ENCODE measurements around the gene KIF16B.
"Not testable (repeated sequence)": the region's sequence is repeated elsewhere in the genome, so short reads cannot be mapped to it uniquely, and the experiment has no call there.

The KIF16B gene

GRCh38 chr20:16537918-16538317 lies 35.3 kb downstream of the KIF16B start:
- no peaks in the 10 kb centered on the region for H3K4me1 ChIP-seq
- no peaks in the 10 kb centered on the region for H3K9me3 ChIP-seq
- no peaks in the 10 kb centered on the region for H3K27me3 ChIP-seq (ENCODE audit: low read depth)
- no peaks in the 10 kb centered on the region for H3K36me3 ChIP-seq (replicated peaks)
- in situ Hi-C loops (cut with MboI; ENCODE audit: low sequenced_read_pairs), result no loop called here
- DNase-seq (ENCODE audit: low spot score in 2 of 2), result no peak
- H3K4me3 ChIP-seq, result no peak overlapping the region

DNA sequence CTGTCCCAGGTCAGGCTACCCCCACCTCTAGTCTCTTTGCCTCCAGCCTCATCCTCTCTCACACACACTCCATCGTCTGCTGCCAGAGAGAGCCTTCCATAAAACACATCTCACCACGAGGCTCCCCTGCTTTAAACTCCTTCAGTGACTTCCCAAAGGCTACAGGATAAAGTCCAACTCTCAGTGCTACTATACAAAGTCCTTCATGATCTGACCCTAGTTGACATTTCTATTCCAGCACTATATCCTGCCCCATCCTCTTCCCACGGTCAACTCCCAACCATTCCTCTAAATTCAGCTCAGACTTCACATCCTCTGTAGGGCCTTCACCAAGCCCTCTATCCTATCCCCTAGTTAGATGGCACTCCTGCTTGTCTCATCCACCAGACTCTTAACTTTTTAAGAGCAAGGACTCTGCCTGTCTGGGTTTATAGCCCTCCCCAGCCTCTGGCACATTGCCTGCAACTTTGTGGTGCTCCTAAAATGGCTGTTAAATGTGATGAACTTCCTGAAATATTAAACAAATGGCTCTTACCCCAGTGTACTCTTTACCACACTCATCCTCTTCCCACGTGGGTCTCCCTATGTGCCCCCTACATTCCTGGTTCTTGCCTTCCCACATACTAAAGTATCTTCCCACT lies 36.1 kb downstream of the KIF16B start:
- in situ Hi-C loops (cut with MboI; ENCODE audit: low sequenced_read_pairs), result no loop called here
- no peak for DNase-seq (ENCODE audit: low spot score in 2 of 2)

DNA sequence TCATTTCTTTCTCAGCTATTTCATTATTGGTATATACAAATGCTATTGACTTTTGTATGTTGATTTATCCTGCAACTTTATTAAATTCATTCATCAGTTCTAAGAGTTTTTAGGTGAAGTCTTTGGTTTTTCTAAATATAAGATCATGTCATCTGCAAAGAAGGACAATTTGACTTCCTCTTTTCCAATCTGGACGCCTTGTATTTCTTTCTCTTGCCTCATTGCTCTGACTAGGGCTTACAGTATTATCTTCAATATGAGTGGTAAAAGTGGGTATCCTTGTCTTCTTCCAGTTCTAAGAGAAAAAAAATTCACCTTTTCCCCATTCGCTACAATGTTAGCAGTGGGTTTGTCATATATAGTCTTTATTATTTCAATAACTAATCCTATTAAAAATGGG lies 38.0 kb downstream of the KIF16B start:
- H3K27me3 ChIP-seq (ENCODE audit: low read depth), result no peaks in the 10 kb centered on the region
- in situ Hi-C loops (cut with MboI; ENCODE audit: low sequenced_read_pairs), result no loop called here
- no peaks in the 10 kb centered on the region for H3K4me1 ChIP-seq
- no peak overlapping the region for H3K4me3 ChIP-seq
- no peaks in the 10 kb centered on the region for H3K9me3 ChIP-seq
- DNase-seq (ENCODE audit: low spot score in 2 of 2), result no peak
- H3K36me3 ChIP-seq (replicated peaks), result no peaks in the 10 kb centered on the region

More for the DNA sequence above, 36.1 kb downstream of the KIF16B start:
- Histone ChIP-seq H3K27me3 (ENCODE audit: low read depth) (no peaks in the 10 kb centered on the region), H3K4me1 (no peaks in the 10 kb centered on the region), H3K36me3 (replicated peaks) (no peaks in the 10 kb centered on the region), H3K4me3 (no peak overlapping the region), H3K9me3 (no peaks in the 10 kb centered on the region)

DNA sequence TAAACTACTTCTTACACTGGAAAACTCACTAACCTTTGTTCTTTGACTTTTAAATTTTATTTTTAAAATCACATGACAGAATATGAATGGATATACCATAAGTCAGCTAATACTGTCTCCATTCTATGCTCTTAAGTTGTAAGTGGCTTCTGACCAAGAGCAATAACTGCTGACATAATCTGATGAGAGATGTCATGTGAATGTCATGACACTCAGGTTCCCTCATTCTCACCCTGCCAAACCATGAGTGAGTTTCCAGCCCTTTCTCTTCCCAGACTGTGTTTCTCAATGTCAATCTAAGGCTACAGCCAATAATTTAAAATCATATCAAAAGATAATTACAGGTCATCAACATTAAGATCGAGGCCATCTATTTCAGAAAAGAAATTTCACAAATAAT lies 39.7 kb downstream of the KIF16B start:
- in situ Hi-C loops (cut with MboI; ENCODE audit: low sequenced_read_pairs), result no loop called here
- no peak for DNase-seq (ENCODE audit: low spot score in 2 of 2)
- no peaks in the 10 kb centered on the region for H3K27me3 ChIP-seq (ENCODE audit: low read depth)
- no peaks in the 10 kb centered on the region for H3K36me3 ChIP-seq (replicated peaks)
- H3K9me3 ChIP-seq, result no peaks in the 10 kb centered on the region
- H3K4me3 ChIP-seq, result no peak overlapping the region
- H3K4me1 ChIP-seq, result no peaks in the 10 kb centered on the region

- H3K4me1 ChIP-seq, result no peaks in the 10 kb centered on the region
Measured at GRCh38 chr20:16531485-16531884, 41.8 kb downstream of the KIF16B start.

GRCh38 chr20:16530201-16530681 lies 43.0 kb downstream of the KIF16B start:
- Histone ChIP-seq H3K27me3 (ENCODE audit: low read depth) (no peaks in the 10 kb centered on the region), H3K9me3 (no peaks in the 10 kb centered on the region), H3K4me3 (no peak overlapping the region), H3K4me1 (no peaks in the 10 kb centered on the region), H3K36me3 (replicated peaks) (no peaks in the 10 kb centered on the region)
- no peak for DNase-seq (ENCODE audit: low spot score in 2 of 2)
- in situ Hi-C loops (cut with MboI; ENCODE audit: low sequenced_read_pairs), result no loop called here

More at GRCh38 chr20:16531485-16531884, 41.8 kb downstream of the KIF16B start:
- H3K27me3 ChIP-seq (ENCODE audit: low read depth), result no peaks in the 10 kb centered on the region
- DNase-seq (ENCODE audit: low spot score in 2 of 2), result no peak
- H3K9me3 ChIP-seq, result no peaks in the 10 kb centered on the region
- no peak overlapping the region for H3K4me3 ChIP-seq
- in situ Hi-C loops (cut with MboI; ENCODE audit: low sequenced_read_pairs), result no loop called here
- no peaks in the 10 kb centered on the region for H3K36me3 ChIP-seq (replicated peaks)

DNA sequence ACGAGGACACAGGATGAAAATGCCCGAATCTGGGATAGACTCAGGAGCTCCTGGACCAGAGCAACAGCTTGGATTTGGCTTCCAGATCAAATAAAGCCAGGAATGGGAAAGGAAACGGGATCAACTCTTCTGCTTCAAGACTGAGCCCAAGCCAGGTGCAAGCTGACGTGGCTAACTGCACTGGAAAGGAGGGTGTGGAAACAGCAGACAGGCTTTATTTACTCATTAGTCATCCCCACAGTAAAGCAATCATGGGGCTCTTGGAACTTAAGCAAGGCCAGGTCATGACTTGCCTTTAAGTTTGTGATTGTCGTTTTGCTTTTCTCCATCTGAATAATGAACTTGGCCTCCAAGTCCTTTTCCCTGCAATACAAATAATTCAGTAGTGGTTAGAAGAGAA lies 45.2 kb downstream of the KIF16B start:
- Histone ChIP-seq H3K9me3 (no peaks in the 10 kb centered on the region), H3K27me3 (ENCODE audit: low read depth) (no peaks in the 10 kb centered on the region), H3K36me3 (replicated peaks) (no peaks in the 10 kb centered on the region), H3K4me1 (no peaks in the 10 kb centered on the region), H3K4me3 (no peak overlapping the region)
- DNase-seq (ENCODE audit: low spot score in 2 of 2), result no peak
- in situ Hi-C loops (cut with MboI; ENCODE audit: low sequenced_read_pairs), result no loop called here

- DNase-seq (ENCODE audit: low spot score in 2 of 2), result no peak
- in situ Hi-C loops (cut with MboI; ENCODE audit: low sequenced_read_pairs), result no loop called here
- H3K4me1 ChIP-seq, result no peaks in the 10 kb centered on the region
- no peaks in the 10 kb centered on the region for H3K36me3 ChIP-seq (replicated peaks)
- H3K9me3 ChIP-seq, result no peaks in the 10 kb centered on the region
- no peaks in the 10 kb centered on the region for H3K27me3 ChIP-seq (ENCODE audit: low read depth)
- H3K4me3 ChIP-seq, result no peak overlapping the region
Measured at GRCh38 chr20:16527438-16527837, 45.8 kb downstream of the KIF16B start.

DNA sequence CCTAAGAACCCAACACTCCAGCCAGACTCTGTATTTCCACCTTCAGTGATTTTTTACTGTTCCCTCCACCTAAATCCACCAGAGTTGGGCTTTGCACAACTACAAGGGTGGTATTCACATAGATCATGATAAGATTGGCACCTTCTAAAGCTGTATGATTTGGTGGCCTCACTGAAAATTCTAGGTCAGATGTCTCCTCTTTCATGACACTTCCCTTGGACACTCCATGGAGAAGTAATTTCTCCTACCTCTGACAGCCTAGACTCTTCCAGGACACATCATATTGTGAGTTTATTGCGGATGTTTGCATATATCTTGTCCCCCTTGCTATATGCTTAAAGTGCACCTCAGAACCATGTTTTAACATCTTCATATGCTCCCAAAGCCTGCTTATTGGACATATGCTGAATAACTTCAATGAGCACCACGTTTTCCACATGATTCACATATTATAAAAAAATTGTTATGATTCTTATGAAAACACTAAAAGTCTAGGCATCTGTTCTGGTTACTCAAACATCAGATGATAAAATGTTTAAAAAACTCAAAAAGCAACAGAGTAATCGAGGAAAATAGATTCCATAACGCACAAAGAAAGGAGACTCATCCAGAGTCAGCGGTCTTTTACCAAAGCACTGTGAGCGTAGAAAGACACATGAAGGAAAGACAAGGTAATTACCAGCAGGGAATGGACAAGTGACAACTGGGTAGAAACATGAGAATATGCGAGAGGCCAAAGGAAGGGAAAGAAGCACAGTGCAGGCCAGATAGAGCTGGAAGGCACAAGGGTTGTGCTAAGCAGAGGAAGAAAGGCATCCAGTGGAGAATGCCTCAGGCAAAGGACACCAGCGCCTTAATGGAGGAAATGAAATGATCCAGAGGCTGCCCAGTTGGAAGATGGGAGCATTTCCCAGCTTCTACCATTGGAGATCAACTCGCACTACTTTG lies 46.5 kb downstream of the KIF16B start:
- H3K9me3 ChIP-seq, result no peaks in the 10 kb centered on the region
- H3K4me3 ChIP-seq, result no peak overlapping the region
- no peaks in the 10 kb centered on the region for H3K27me3 ChIP-seq (ENCODE audit: low read depth)
- H3K4me1 ChIP-seq, result no peaks in the 10 kb centered on the region
- in situ Hi-C loops (cut with MboI; ENCODE audit: low sequenced_read_pairs), result no loop called here
- H3K36me3 ChIP-seq (replicated peaks), result no peaks in the 10 kb centered on the region
- no peak for DNase-seq (ENCODE audit: low spot score in 2 of 2)

GRCh38 chr20:16522651-16523050 lies 50.6 kb downstream of the KIF16B start:
- H3K4me1 ChIP-seq; H3K9me3 ChIP-seq; DNase-seq (ENCODE audit: low spot score in 2 of 2); H3K4me3 ChIP-seq; in situ Hi-C loops (cut with MboI; ENCODE audit: low sequenced_read_pairs); H3K36me3 ChIP-seq (replicated peaks); H3K27me3 ChIP-seq (ENCODE audit: low read depth): not testable (repeated sequence)

- no peaks in the 10 kb centered on the region for H3K36me3 ChIP-seq (replicated peaks)
- no peak for DNase-seq (ENCODE audit: low spot score in 2 of 2)
- in situ Hi-C loops (cut with MboI; ENCODE audit: low sequenced_read_pairs), result no loop called here
Measured at GRCh38 chr20:16520154-16520553, 53.1 kb downstream of the KIF16B start.

GRCh38 chr20:16519673-16520072 lies 53.6 kb downstream of the KIF16B start:
- DNase-seq (ENCODE audit: low spot score in 2 of 2); H3K4me1 ChIP-seq; H3K27me3 ChIP-seq (ENCODE audit: low read depth); in situ Hi-C loops (cut with MboI; ENCODE audit: low sequenced_read_pairs); H3K9me3 ChIP-seq; H3K4me3 ChIP-seq; H3K36me3 ChIP-seq (replicated peaks): not testable (repeated sequence)

More at GRCh38 chr20:16520154-16520553, 53.1 kb downstream of the KIF16B start:
- Histone ChIP-seq H3K4me1 (no peaks in the 10 kb centered on the region), H3K4me3 (no peak overlapping the region), H3K27me3 (ENCODE audit: low read depth) (no peaks in the 10 kb centered on the region), H3K9me3 (no peaks in the 10 kb centered on the region)

GRCh38 chr20:16518784-16519084 lies 54.5 kb downstream of the KIF16B start:
- H3K4me3 ChIP-seq, result no peak overlapping the region
- no peaks in the 10 kb centered on the region for H3K36me3 ChIP-seq (replicated peaks)
- no peaks in the 10 kb centered on the region for H3K27me3 ChIP-seq (ENCODE audit: low read depth)
- no peaks in the 10 kb centered on the region for H3K9me3 ChIP-seq
- H3K4me1 ChIP-seq, result no peaks in the 10 kb centered on the region
- in situ Hi-C loops (cut with MboI; ENCODE audit: low sequenced_read_pairs), result no loop called here
- no peak for DNase-seq (ENCODE audit: low spot score in 2 of 2)

Measured in HAP-1 (cell line).